Measurements from ENCODE around the gene HBS1L.

Gene HBS1L

GRCh38 chr6:134999107-134999506 is 55.5 kb downstream of the HBS1L start:
- H4K20me1 ChIP-seq (ENCODE audit: control insufficient read depth, insufficient read depth, low read depth, low read length), result no peaks in the 10 kb centered on the region
- no peaks in the 10 kb centered on the region for H3K79me2 ChIP-seq (ENCODE audit: control insufficient read depth, low read length)
- H3K27me3 ChIP-seq (ENCODE audit: control insufficient read depth, low read length), result no peaks in the 10 kb centered on the region
- H3K4me2 ChIP-seq (ENCODE audit: low read length), result no peak overlapping the region
- H3F3A ChIP-seq (ENCODE audit: control insufficient read depth, insufficient read depth), result no peaks in the 10 kb centered on the region
- no peaks in the 10 kb centered on the region for H3K4me1 ChIP-seq (ENCODE audit: control insufficient read depth, low read length)
- no peak overlapping the region for H3K4me3 ChIP-seq (ENCODE audit: low read length)
- no peaks in the 10 kb centered on the region for H3K9me3 ChIP-seq (ENCODE audit: control insufficient read depth, insufficient read depth, low read length)
- TF ChIP-seq, protein P1, sequence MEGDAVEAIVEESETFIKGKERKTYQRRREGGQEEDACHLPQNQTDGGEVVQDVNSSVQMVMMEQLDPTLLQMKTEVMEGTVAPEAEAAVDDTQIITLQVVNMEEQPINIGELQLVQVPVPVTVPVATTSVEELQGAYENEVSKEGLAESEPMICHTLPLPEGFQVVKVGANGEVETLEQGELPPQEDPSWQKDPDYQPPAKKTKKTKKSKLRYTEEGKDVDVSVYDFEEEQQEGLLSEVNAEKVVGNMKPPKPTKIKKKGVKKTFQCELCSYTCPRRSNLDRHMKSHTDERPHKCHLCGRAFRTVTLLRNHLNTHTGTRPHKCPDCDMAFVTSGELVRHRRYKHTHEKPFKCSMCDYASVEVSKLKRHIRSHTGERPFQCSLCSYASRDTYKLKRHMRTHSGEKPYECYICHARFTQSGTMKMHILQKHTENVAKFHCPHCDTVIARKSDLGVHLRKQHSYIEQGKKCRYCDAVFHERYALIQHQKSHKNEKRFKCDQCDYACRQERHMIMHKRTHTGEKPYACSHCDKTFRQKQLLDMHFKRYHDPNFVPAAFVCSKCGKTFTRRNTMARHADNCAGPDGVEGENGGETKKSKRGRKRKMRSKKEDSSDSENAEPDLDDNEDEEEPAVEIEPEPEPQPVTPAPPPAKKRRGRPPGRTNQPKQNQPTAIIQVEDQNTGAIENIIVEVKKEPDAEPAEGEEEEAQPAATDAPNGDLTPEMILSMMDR (IDR thresholded peaks at IDR 0.05; ENCODE audit: low read depth, low read length, poor library complexity, severe bottlenecking), result no peak
- no peak for TF ChIP-seq EZH2phosphoT487 (IDR thresholded peaks at IDR 0.05; ENCODE audit: borderline replicate concordance, low read length)
- H3K27ac ChIP-seq (ENCODE audit: low read depth, low read length), result no peak overlapping the region
- H3K36me3 ChIP-seq (ENCODE audit: control insufficient read depth, low read length), result peaks cover 41% of the 10 kb centered on the region
- H3K9me2 ChIP-seq (replicated peaks; ENCODE audit: control insufficient read depth, low read length), result no peaks in the 10 kb centered on the region

DNA sequence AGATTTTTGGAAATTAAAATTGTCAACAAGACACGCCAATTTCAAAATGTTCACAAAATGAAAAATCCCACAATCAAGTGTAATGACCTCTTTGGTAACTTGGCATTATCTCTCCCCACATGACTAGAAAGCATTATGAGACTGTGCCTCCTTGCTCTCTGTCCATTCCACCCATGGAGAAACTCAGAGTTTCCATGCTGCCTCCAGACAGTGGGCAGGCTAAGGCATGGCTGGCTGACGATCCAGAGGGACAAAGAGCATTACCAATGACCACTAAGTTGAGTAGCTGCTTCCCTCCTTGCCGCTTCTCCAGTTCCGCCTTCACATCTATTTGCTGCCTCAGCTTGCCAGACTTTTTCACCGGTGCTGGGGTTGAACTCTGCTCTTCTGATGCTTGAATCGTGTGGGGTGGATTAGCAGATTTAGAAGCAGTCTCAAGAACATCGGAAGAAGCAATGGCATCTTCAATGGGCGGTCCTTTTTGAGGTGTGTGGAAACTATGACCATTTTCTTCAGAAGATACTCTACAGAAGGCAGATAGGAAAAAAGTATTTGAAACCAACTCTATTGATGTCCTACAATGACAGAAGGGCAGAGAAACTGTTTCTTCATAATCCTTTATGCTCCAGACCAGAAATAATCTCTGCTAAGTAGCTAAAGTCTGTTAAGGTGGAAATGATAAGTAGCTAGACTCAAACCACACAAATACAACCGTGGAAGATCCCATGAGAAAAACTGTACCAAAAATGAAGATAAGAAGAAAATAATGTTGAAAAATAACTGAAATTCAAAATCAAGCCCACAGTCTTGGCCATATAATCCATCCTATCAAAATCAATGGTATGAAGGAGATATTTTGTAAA is 57.3 kb downstream of the HBS1L start:
- no peaks in the 10 kb centered on the region for H3K4me1 ChIP-seq (ENCODE audit: control insufficient read depth, low read length)
- no peak overlapping the region for H3K4me3 ChIP-seq (ENCODE audit: low read length)
- no peak overlapping the region for H3K27ac ChIP-seq (ENCODE audit: low read depth, low read length)
- no peaks in the 10 kb centered on the region for H3K9me3 ChIP-seq (ENCODE audit: control insufficient read depth, insufficient read depth, low read length)
- H3K36me3 ChIP-seq (ENCODE audit: control insufficient read depth, low read length), result peaks cover 48% of the 10 kb centered on the region
- no peaks in the 10 kb centered on the region for H3F3A ChIP-seq (ENCODE audit: control insufficient read depth, insufficient read depth)
- no peaks in the 10 kb centered on the region for H3K9me2 ChIP-seq (replicated peaks; ENCODE audit: control insufficient read depth, low read length)
- no peaks in the 10 kb centered on the region for H3K79me2 ChIP-seq (ENCODE audit: control insufficient read depth, low read length)
- H3K27me3 ChIP-seq (ENCODE audit: control insufficient read depth, low read length), result no peaks in the 10 kb centered on the region
- TF ChIP-seq, protein P1 (IDR thresholded peaks at IDR 0.05; ENCODE audit: low read depth, low read length, poor library complexity, severe bottlenecking), result no peak
- TF ChIP-seq EZH2phosphoT487 (IDR thresholded peaks at IDR 0.05; ENCODE audit: borderline replicate concordance, low read length), result no peak
- no peaks in the 10 kb centered on the region for H4K20me1 ChIP-seq (ENCODE audit: control insufficient read depth, insufficient read depth, low read depth, low read length)
- H3K4me2 ChIP-seq (ENCODE audit: low read length), result no peak overlapping the region

DNA sequence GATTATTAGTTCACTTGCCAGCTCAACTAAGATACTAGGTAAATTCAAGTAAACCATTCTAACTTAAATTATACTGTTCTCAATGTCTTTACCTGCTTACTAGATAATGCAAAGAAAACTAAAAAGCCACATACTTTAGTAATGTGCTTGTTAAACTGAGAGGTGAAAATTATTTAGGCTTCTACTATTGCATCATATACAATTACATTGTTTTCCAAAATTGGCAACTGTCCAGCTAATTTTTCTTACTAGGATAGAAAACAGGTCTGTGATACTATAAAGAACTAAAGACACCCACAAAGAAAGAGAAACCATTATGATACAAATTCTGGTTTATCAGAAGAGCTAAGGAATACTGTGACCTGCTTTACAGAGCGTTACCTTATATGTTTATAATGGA is 59.1 kb downstream of the HBS1L start:
- no peaks in the 10 kb centered on the region for H3K79me2 ChIP-seq (ENCODE audit: control insufficient read depth, low read length)
- H3K36me3 ChIP-seq (ENCODE audit: control insufficient read depth, low read length), result peaks cover 49% of the 10 kb centered on the region
- TF ChIP-seq, protein P1 (IDR thresholded peaks at IDR 0.05; ENCODE audit: low read depth, low read length, poor library complexity, severe bottlenecking), result no peak
- no peak for TF ChIP-seq EZH2phosphoT487 (IDR thresholded peaks at IDR 0.05; ENCODE audit: borderline replicate concordance, low read length)
- no peaks in the 10 kb centered on the region for H3K9me2 ChIP-seq (replicated peaks; ENCODE audit: control insufficient read depth, low read length)
- H4K20me1 ChIP-seq (ENCODE audit: control insufficient read depth, insufficient read depth, low read depth, low read length), result no peaks in the 10 kb centered on the region
- no peak overlapping the region for H3K4me3 ChIP-seq (ENCODE audit: low read length)
- H3K4me2 ChIP-seq (ENCODE audit: low read length), result no peak overlapping the region
- no peaks in the 10 kb centered on the region for H3K27me3 ChIP-seq (ENCODE audit: control insufficient read depth, low read length)
- no peaks in the 10 kb centered on the region for H3K4me1 ChIP-seq (ENCODE audit: control insufficient read depth, low read length)
- H3F3A ChIP-seq (ENCODE audit: control insufficient read depth, insufficient read depth), result no peaks in the 10 kb centered on the region
- H3K9me3 ChIP-seq (ENCODE audit: control insufficient read depth, insufficient read depth, low read length), result no peaks in the 10 kb centered on the region
- H3K27ac ChIP-seq (ENCODE audit: low read depth, low read length), result no peak overlapping the region
